ENCODE data around the gene P2RX3.

The P2RX3 gene

GRCh38 chr11:57310091-57310490, 28.1 kb upstream of the P2RX3 start:
- DNase-seq, result no peak

DNA sequence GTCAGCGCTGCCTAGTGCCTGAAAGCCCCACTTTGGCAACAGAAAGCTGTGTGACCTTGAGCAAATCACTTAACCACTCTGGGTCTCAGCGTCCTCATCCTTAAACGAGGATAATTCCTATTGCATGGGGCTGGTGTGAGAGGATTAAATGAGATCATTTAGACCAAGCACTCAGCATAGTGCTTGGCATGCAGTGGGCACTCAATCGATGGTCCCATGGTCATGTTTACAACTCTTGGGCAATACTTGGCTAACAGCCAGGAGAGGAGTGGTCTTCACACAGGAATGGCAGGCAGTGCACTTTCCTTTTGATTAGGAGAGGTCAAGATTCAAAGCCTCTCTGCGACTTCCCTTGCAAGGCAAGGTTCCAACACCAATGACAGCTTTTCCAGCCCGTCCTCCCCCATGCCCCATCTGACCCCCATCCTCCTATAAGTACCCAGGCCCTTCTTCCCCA, 27.5 kb upstream of the P2RX3 start:
- peak; percentile 81 for DNase-seq

DNA sequence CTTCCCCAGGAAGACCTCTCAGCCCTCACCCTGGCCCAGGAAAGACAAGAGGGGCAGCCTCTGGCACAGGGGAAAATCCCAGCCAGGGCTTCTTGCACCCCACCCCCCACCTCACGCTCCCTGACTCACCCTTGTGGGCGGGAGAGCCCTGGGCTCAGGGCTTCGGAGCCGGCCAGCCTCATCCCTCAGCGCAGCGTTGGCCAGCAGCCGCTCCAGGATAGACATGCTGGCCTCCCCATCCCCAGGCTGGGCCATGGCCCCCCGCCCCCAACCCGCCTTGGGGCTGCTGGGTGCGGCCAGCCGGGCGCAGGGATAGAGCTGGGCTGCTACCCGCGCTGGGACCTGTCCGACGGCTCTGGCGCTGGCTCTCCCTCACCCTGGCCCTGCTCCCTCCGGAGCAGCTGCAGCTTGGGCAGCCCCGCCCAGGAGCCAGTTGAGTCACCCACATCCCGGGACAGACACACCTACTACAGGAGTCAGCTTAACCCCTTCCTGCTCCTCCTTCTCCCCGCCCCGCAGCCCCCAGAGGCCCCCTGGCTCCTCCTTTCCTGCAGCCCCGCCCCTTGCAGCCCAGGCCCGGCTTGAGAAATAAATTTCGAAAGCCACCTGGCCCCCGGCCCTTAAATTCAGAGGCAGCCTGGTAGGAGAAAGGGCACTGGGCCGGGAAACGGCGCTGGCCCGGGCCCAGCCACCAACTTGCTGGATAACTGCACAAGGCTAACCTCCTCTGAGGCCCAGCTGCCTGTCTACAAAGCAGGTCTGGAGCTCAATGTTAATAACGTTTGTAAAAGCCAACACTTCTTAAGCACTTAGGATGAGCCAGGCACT, 26.8 kb upstream of the P2RX3 start:
- DNase-seq, result peak; percentile 89

GRCh38 chr11:57312511-57313021, 25.6 kb upstream of the P2RX3 start:
- DNase-seq, result no peak

DNA sequence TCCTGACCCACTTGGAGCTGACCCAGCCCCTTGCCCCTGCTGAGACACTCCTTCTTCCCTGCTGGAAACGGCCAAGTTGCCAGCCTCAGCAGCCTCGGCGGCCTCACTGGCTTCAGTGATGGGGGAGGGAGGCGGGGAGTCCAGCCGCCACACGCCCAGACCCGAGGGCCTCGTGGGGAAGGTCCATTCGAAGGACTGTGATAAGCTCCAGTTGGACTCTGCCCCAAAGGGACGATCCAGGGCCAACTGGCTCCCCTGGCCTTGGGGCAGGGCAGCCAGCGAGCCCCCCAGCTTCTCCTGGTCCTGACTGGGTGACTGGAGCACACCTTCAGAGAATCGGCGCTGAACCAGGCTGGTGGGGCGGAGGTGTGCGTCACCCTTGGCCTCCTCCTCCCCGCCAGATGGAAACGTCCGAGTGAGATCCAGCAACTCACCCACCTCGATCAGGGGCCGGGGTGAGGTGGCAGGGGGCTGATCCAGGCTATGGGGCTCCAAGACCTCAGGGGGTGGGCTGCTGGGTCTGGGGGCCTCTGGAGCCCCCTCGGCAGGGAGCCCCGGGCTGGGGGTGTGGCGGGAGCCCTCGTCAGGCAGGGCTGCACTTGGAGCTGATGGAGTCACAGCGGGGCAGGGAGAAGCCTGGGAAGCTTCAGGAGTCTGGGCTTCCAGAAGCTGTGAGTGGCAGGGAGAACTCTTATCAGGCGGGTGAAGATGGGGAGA, 24.9 kb upstream of the P2RX3 start:
- no peak for DNase-seq

DNA sequence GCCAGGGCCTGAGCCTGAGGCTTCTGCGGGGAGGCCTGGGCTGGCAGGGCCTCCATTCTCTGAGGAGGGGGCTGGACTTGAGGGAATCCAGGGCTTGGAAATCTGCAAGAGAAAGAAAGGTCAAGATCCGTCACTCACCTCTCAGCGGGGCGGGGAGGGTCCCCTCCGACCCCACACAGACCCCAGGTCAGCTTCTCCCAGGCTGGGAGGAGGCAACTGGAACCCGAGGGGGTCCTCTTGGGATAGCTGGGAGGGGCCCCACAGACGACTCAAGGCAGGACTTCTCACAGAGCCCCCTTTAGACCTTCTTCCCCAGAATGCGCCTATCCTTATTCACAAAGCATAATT, 24.4 kb upstream of the P2RX3 start:
- no peak for DNase-seq

GRCh38 chr11:57314221-57314973, 23.8 kb upstream of the P2RX3 start:
- no peak for DNase-seq

GRCh38 chr11:57315491-57315890, 22.7 kb upstream of the P2RX3 start:
- DNase-seq, result peak; percentile 32

GRCh38 chr11:57316017-57316416, 22.1 kb upstream of the P2RX3 start:
- no peak for DNase-seq

- DNase-seq, result no peak
These were observed 20.0 kb upstream of the P2RX3 start for GRCh38 chr11:57318178-57318577.

GRCh38 chr11:57320067-57320718, 18.0 kb upstream of the P2RX3 start:
- DNase-seq, result no peak

- DNase-seq, result no peak
These were observed 17.3 kb upstream of the P2RX3 start for GRCh38 chr11:57320719-57321387.

- DNase-seq, result no peak
These were observed 16.5 kb upstream of the P2RX3 start for GRCh38 chr11:57321388-57322255.

DNA sequence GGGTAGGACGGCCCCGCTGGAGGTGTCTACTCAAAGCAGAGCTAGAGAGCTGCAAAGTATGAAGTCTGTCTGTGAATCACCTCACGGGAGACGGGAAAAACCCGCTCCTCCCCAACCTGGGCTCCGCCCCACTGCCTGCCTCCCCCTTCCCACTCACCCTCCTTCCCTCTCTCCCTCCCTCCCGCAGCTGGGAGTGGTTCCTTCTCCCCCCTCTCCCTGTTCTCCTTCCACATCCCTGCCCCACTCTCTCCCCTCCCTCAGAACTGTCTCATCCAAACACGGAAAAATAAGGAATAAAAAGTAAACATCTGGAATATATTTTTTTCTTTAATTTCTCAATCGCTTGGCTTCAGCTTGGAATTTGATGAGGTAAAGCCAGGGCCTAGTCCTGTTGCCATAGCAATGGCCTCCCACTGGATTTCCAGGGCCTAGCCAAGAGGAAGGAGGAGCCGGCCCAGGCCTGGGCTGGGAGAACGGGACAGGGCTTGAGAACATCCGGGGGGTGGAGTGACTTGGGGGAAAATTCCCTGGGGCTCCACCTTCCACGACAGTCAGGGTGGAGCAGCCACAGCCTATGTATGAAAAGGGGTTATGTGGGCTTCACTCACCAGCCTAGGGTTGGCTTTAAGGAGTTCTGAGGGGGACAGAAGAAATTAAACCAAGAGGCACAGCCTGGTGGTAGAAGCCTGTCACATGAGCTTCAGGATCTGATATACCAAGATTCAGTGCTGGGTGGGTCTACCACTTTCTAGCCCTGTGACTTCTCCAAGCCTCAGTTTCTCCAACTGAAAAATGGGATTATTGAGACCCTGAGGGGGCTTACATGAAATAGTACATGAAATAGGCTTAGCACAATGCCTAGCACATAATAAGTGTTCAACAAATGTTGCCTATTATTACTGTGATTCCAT, 15.6 kb upstream of the P2RX3 start:
- peak; percentile 84 for DNase-seq

DNA sequence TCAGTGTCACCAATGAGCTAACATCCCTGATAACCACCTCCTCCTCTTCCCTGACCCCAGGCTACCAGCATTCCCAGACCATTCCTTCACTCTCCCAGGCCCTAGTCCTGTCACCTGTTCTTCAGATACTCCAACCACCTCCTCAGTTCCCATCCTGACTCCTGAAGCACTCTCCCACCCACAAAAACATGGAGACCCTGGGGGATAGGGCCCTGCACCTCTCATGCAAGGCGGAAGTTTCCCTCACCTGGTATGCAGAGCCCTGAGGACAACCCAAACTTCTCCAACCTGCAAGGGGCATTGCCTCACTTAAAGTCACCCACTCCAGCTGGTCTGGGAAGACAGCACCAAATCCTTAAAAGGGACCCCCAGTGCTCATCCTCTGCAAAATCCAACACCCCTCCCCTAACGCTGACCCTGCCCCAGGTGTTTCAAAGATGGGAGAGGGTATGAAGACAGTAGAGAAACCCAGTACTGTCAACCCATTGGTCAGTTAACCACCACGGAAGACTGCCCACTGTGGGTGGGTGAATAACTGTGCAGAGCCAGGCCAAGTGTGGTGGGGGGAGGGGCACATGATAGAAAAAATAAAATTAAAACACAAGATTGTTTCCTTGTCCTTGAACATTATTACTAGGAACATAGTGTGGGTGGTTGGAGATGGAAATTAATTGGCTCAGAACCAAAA, 14.8 kb upstream of the P2RX3 start:
- DNase-seq, result no peak

DNA sequence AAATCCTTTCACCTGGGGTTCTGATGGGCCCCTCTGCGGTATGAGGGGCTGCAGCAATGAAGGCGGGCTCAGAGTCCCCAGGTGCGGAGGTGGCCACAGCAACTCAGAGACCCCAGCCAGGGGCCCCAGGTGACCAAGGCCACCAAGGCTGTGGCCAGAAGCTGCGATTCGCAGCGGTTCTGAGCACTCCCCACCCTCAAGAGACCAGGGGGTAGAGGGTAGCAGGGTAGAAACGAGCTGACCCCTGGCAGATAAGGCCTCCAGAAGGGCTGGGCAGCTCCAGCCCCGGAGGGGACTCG, 14.3 kb upstream of the P2RX3 start:
- no peak for DNase-seq

DNA sequence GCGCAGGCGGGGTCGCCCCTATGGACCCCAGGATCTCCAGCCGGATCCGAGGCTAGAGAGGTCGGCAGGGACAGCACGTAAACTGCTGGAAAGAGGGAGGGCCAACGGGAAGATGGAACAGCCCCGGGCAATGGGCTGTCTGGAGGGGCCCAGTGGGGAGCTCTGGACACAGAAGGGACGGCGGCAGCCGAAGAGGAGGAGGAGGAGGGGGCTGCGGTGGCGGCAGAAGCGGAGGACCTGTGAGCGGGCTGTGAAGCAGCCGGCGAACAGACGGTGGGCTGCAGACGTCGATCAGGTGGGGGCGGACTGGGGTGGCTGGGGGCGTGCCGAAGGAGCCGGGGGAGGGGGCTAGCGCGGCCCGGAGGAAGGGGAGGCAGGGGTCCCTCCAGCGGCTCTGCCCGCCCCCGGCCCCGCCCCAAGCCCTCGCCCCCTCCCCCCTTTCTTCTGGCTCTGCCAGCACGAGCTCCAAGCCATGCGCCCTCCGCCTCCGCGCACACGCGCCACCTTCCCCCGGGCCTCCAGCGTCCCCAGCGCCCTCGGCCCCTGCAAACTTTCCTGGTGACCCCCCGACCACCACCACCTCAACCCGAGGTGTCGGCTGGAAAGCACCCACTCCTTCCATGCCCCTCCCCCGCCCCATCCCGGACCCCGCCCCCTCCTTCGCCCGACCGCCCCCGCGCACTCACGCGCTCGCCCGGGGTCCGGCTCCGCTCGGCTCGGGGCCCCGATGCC, 13.8 kb upstream of the P2RX3 start:
- DNase-seq, result no peak

- peak; percentile 93 for DNase-seq
These were observed 13.0 kb upstream of the P2RX3 start, which contains the start of gene TNKS1BP1 for GRCh38 chr11:57324886-57325734. TNKS1BP1 (minus strand) TSS chr11:57324952; CDS start chr11:57321885, 3,067 bp downstream.
